HG02938 (cell line): Measurements from ENCODE around the gene CPA4.

Source experiments
- ATAC-seq: cut with Tn5 transposase; IDR thresholded peaks from one replicate; pipeline ENCODE4 v1.9.1; 2021; ENCODE audit warnings: mild to moderate bottlenecking, moderate library complexity; ENCODE audit not compliant: unreplicated experiment

Gene CPA4

DNA sequence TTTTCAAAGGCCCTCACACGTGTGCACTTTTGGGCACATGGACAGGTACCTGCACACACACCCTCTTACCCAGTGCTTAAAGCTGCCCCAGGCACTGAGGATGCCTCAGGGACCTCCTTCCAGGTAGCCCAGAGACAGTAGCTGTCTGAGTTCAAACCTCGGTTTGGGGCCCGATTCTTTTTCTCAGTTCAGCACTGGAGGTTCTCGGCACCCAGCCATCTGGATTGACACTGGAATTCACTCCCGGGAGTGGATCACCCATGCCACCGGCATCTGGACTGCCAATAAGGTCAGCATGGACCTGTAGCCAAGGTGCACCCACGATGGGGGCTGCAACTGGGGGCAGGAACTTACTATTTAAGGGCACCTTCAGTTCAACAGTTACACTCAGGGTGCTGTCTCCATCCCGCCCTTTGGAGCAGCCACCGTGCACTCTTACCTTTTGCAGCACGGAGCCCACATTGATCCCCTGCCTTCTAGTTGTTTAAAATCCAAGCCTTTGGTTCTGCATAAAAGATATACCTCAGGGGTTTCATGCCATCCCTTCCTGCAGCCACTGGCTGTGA lies 69.4 kb downstream of the CPA4 start:
- ATAC-seq = no peak

DNA sequence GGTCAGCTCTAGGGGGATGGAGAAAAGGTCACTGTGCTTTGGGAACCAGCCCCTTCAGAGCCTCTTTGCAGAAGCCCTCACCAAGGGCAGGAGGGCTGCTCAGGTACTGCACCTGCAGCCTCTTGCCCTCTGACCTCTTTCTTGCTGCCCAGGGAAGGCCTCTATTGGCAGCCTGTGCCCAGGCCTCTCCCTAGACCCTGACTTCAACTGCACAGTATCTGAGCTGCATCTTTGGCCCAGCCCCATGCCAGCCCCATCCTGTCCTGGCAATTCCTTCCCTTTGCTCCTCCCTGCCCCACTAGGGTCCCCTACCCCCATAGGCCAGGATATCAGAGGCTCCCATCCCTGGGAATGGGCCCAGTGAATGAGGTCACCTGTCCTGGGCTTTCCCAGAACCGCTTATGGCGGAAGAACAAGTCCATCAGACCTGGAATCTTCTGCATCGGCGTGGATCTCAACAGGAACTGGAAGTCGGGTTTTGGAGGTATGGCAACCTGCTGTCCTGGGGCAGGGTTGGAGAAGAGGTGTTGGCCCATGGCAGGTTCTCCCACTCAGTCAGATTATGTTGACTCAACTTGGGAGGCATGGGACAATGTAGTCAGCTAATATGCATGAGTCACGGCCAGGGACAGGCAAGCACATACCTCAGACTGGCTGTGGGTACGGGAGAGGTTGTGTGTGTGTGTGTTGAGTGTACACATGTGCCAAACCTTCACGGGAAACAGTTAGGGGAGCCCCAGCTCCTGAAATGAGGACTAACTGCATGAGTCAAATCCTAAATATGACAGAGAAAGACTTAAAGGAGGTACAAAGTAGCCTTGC lies 70.3 kb downstream of the CPA4 start:
- ATAC-seq = no peak

DNA sequence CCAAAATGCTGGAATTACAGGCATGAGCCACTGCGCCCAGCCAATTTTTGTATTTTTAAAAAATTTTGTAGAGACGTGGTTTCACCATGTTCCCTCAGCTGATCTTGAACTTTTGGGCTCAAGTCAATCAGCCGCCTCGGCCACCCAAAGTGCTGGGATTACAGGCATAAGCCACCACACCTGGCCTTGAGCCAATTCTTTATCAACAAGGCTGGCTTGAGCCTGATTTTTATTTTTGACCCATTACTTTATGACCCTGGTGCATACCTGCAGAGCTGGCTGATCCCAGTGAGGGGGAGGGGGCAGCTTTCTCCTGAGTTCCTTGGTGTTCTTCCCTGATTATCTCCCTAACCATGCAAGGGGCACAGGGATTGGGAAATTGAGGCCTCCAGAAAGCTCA lies 71.5 kb downstream of the CPA4 start:
- ATAC-seq = no peak

- no peak for ATAC-seq
Measured at GRCh38 chr7:130365088-130365487, 72.1 kb downstream of the CPA4 start.

DNA sequence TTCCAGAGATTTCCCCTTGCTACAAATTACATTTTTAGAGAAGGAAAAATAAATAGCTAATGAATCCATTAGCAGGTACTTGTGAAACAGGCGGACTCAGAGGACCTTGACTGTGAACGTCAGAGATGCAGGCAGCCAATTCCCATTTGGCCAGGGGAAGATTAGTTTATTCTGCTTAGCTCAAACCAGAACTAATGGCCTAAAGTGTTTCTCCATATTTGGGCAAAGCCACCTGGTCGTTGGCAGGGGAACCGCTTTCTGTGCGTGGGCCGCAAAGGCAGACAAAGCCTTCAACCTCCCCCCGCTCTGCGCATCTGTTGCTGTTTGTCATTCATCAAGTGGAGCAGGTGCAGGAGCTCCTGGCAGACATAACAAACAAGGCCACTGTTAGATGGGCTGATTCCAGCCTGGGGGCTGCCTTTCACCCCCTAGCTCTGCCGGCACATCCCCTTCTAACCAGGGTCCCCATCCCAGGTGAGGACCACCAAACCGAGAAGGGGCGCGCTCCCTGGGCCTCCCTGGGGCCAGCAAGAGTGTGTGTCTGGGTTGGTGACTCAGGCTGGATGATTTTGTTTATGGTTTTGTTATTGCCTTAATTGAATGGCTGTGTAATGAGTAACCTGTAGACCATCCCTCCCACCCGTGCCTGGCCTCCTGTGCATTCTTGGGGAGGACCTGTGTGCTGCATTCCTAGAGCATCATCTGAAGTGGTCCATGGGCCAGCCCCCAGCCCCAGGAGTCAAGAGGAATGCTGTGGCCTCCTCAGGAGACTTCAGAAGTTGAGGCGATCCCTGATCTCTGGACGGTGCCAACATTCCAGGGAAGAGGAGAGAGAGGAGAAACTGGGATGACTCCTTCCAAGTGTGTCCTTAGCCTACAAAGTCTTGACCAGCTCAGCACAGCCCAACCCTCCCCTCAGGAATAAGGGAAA lies 72.8 kb downstream of the CPA4 start:
- no peak for ATAC-seq

DNA sequence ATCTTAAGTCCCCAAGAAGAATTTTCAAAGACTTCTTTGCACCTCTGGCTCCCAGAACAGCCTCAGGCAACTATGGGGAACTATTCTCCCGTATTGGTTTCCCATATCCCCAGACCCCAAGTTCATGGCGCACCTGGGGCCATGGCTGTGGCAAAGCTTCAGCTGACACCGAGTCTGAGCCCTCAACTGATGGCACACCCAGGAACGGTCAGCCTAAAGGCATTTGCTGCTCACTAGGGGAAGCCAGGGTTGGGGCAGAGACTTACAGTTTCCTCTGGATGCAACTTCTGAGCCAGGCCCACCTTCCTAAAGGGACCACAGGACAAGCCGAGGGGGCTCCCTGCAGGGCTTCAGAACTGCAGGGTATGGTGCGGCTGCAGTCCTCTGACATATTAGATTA lies 73.6 kb downstream of the CPA4 start:
- no peak for ATAC-seq

DNA sequence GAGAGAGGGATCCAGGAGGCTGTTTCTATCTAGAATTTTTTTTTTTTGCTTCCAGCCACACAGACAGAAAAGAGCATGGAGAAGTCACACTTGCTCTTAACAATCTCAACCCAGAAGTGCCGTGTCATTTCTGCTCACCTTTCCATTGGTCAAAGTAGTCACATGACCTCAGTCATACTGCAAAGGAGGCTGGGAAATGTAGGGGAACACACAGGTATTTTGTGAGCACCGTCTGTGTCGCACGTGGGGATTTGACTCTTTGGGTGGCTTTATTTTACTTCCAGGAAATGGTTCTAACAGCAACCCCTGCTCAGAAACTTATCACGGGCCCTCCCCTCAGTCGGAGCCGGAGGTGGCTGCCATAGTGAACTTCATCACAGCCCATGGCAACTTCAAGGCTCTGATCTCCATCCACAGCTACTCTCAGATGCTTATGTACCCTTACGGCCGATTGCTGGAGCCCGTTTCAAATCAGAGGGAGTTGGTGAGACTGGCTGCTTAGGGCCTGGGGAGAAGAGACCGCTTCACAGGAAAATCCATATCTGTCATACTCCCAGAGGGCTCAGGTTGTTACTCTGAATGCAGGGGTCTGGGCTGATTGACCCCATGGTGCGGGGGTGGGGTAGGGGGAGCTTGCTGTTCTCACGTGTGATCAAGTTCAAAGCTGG lies 74.3 kb downstream of the CPA4 start:
- no peak for ATAC-seq

GRCh38 chr7:130367836-130368746 lies 75.1 kb downstream of the CPA4 start:
- ATAC-seq = no peak

GRCh38 chr7:130369110-130369711 lies 76.2 kb downstream of the CPA4 start:
- no peak for ATAC-seq

GRCh38 chr7:130369831-130370550 lies 77.0 kb downstream of the CPA4 start:
- no peak for ATAC-seq

DNA sequence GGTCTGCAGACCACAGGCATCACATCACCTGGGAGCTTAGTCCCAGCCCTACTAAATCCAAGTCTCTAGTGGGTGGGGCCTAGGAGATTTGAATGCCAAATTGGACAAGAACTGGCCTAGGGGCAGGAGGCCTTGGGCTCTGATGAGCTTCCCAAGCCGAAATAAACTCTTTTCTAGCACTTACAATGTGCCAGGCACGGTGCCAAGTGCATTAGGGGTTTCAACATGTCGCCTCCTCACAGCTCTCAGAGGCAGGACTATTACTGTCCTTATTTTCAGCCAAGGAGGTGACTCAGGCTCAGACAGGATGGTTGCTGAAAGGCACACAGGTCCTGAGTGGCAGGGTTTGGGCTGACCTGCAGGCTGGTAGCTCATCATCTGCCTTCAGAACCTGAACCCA lies 78.1 kb downstream of the CPA4 start:
- ATAC-seq = no peak

DNA sequence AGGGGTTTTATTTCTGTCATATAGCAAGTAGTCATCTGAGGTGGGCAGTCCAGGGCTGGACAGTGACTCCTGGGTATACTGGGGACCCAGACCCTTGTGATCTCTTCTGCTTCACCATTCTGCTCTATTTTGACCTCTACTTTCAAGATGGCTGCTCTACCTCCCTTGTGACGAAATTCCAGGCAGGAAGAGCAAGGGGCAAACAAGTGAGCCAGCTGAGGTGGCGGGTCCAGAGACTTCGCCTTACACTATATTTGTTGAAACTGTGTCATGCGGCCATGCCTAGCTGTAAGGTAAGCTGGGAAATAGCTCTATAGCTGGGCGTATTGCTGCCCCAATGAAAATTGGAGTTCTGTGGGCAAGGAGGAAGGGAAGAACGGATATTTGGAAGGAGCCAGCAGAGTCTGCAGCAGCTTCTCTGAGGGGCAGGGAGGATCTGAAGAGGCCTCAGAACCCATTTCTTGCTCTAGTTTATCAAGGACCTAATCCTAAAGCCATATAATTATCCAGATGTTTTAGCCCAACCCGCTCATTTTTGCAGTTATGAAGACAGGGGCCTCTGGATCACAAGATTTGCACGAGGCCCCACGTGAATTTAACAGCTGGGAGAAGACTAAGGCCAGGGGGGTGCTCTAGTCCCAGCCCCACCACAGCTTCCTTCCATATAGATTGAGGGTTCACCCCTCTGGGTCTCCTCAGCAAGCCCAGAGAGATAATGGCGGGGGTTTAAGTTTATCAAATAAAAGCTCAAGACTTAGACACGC lies 79.6 kb downstream of the CPA4 start:
- ATAC-seq = no peak
